Measurements from ENCODE around the gene HABP4.

HABP4 gene

GRCh38 chr9:96418920-96419690, 30.9 kb upstream of the HABP4 start:
- ChIA-PET POLR2A (interaction anchor here (0.8 to 2.6 kb wide), 3 partner anchors 11 to 32 kb away, joined by 3 to 11 read pairs (median 3); partner anchors contain the start of gene HABP4), CTCF (interaction anchor here (0.6 kb wide), 1 partner anchor 30 kb away, joined by 3 read pairs; the partner anchor contains the start of gene HABP4)
- TF ChIP-seq FOXM1 (IDR thresholded peaks at IDR 0.05; ENCODE audit: borderline replicate concordance) (no peak), LEF1 (IDR thresholded peaks at IDR 0.05; ENCODE audit: borderline replicate concordance) (no peak), FOXK2 (IDR thresholded peaks at IDR 0.05) (no peak), BHLHE40 (IDR thresholded peaks at IDR 0.05; ENCODE audit: borderline replicate concordance) (no peak), NFRKB (IDR thresholded peaks at IDR 0.05) (no peak), ELF4 (IDR thresholded peaks at IDR 0.05) (no peak), SP1 (IDR thresholded peaks at IDR 0.05) (no peak), SUZ12 (IDR thresholded peaks at IDR 0.05) (no peak), ZNF384 (IDR thresholded peaks at IDR 0.05) (no peak), FOXA1 (IDR thresholded peaks at IDR 0.05) (no peak), L3MBTL2 (conservative IDR thresholded peaks at IDR 0.05) (no peak), CTBP1 (IDR thresholded peaks at IDR 0.05; ENCODE audit: borderline replicate concordance) (no peak), TARDBP (IDR thresholded peaks at IDR 0.05) (no peak), HDGF (IDR thresholded peaks at IDR 0.05; ENCODE audit: borderline replicate concordance) (no peak), PKNOX1 (IDR thresholded peaks at IDR 0.05) (no peak), ARNT (IDR thresholded peaks at IDR 0.05) (no peak)
- DNase-seq (ENCODE audit: extremely low spot score): peak; percentile 62

- DNase-seq (ENCODE audit: extremely low spot score): no peak
- TF ChIP-seq BHLHE40 (IDR thresholded peaks at IDR 0.05; ENCODE audit: borderline replicate concordance) (no peak), ARNT (IDR thresholded peaks at IDR 0.05) (no peak), SP1 (IDR thresholded peaks at IDR 0.05) (no peak), L3MBTL2 (conservative IDR thresholded peaks at IDR 0.05) (no peak), NFRKB (IDR thresholded peaks at IDR 0.05) (no peak), LEF1 (IDR thresholded peaks at IDR 0.05; ENCODE audit: borderline replicate concordance) (no peak), ZNF384 (IDR thresholded peaks at IDR 0.05) (no peak), HDGF (IDR thresholded peaks at IDR 0.05; ENCODE audit: borderline replicate concordance) (no peak), SUZ12 (IDR thresholded peaks at IDR 0.05) (no peak), PKNOX1 (IDR thresholded peaks at IDR 0.05) (no peak), CTBP1 (IDR thresholded peaks at IDR 0.05; ENCODE audit: borderline replicate concordance) (no peak), FOXK2 (IDR thresholded peaks at IDR 0.05) (no peak), FOXA1 (IDR thresholded peaks at IDR 0.05) (no peak), TARDBP (IDR thresholded peaks at IDR 0.05) (no peak)
- POLR2A ChIA-PET: interaction anchor here (0.8 to 2.6 kb wide), 3 partner anchors 10 to 32 kb away, joined by 3 to 11 read pairs (median 3); partner anchors contain the start of gene HABP4
- CTCF ChIA-PET: interaction anchor here (0.6 kb wide), 1 partner anchor 30 kb away, joined by 3 read pairs; the partner anchor contains the start of gene HABP4
These were observed 30.3 kb upstream of the HABP4 start for GRCh38 chr9:96419691-96419969.

GRCh38 chr9:96420468-96421219, 29.3 kb upstream of the HABP4 start:
- TF ChIP-seq FOXK2 (IDR thresholded peaks at IDR 0.05) (no peak), PKNOX1 (IDR thresholded peaks at IDR 0.05) (0 out of 2 replicates have a peak, but pooled peaks have one; percentile 10)
- ChIA-PET POLR2A (no interaction called here), CTCF (no interaction called here)
- no peak for DNase-seq (ENCODE audit: extremely low spot score)

- DNase-seq (ENCODE audit: extremely low spot score): no peak
- TF ChIP-seq HDGF (IDR thresholded peaks at IDR 0.05; ENCODE audit: borderline replicate concordance): no peak
- TF ChIP-seq L3MBTL2 (conservative IDR thresholded peaks at IDR 0.05): no peak
- no peak for TF ChIP-seq BHLHE40 (IDR thresholded peaks at IDR 0.05; ENCODE audit: borderline replicate concordance)
- TF ChIP-seq PKNOX1 (IDR thresholded peaks at IDR 0.05): no peak
- TF ChIP-seq SUZ12 (IDR thresholded peaks at IDR 0.05): no peak
- TF ChIP-seq ZNF384 (IDR thresholded peaks at IDR 0.05): no peak
- TF ChIP-seq TARDBP (IDR thresholded peaks at IDR 0.05): no peak
- TF ChIP-seq FOXK2 (IDR thresholded peaks at IDR 0.05): no peak
- no peak for TF ChIP-seq CTBP1 (IDR thresholded peaks at IDR 0.05; ENCODE audit: borderline replicate concordance)
- POLR2A ChIA-PET: interaction anchor here (0.6 to 1.3 kb wide), 3 partner anchors 9 to 27 kb away, joined by 3 to 4 read pairs (median 3); no protein-coding TSS in a partner anchor
- CTCF ChIA-PET: interaction anchor here (0.6 kb wide), 1 partner anchor 1021 kb away, joined by 4 read pairs; no protein-coding TSS in a partner anchor
These were observed 26.5 kb upstream of the HABP4 start for GRCh38 chr9:96423322-96423984.

GRCh38 chr9:96423985-96424336, 26.0 kb upstream of the HABP4 start:
- CTCF ChIA-PET: no interaction called here
- POLR2A ChIA-PET: interaction anchor here (1.1 to 1.3 kb wide), 2 partner anchors 9 to 12 kb away, joined by 3 read pairs; no protein-coding TSS in a partner anchor
- no peak for TF ChIP-seq ARNT (IDR thresholded peaks at IDR 0.05)
- TF ChIP-seq L3MBTL2 (conservative IDR thresholded peaks at IDR 0.05): no peak
- TF ChIP-seq PKNOX1 (IDR thresholded peaks at IDR 0.05): no peak
- no peak for TF ChIP-seq HDGF (IDR thresholded peaks at IDR 0.05; ENCODE audit: borderline replicate concordance)
- no peak for TF ChIP-seq LEF1 (IDR thresholded peaks at IDR 0.05; ENCODE audit: borderline replicate concordance)
- no peak for TF ChIP-seq CTBP1 (IDR thresholded peaks at IDR 0.05; ENCODE audit: borderline replicate concordance)
- TF ChIP-seq SUZ12 (IDR thresholded peaks at IDR 0.05): no peak
- TF ChIP-seq FOXM1 (IDR thresholded peaks at IDR 0.05; ENCODE audit: borderline replicate concordance): no peak
- no peak for TF ChIP-seq TARDBP (IDR thresholded peaks at IDR 0.05)
- no peak for TF ChIP-seq BHLHE40 (IDR thresholded peaks at IDR 0.05; ENCODE audit: borderline replicate concordance)
- TF ChIP-seq ZNF384 (IDR thresholded peaks at IDR 0.05): no peak
- TF ChIP-seq SP1 (IDR thresholded peaks at IDR 0.05): no peak
- DNase-seq (ENCODE audit: extremely low spot score): no peak

All from HEK293T (cell line).